HepG2 (cell line): Measurements from ENCODE around the gene AARS2. TPM values are rescaled to one million over a fixed set of nuclear protein-coding genes. Genes with fewer than 3 reads are reported as not detected.

Source experiments
- CEBPG ChIP-seq: IDR thresholded peaks from 2 replicates; pipeline ENCODE4 v1.6.1; 2016
- NR1H2 ChIP-seq: sonication (generic); formaldehyde crosslinking; IDR thresholded peaks from 2 replicates; pipeline ENCODE4 v1.8.1; 2022; ENCODE audit warnings: low read depth, missing genetic modification reagents, borderline replicate concordance
- PHF8 ChIP-seq: sonication (generic); formaldehyde crosslinking; IDR thresholded peaks from 2 replicates; pipeline ENCODE4 v1.5.0; 2020; ENCODE audit warnings: missing genetic modification reagents
- SMARCC2 ChIP-seq: fragments of 450-650 bp; IDR thresholded peaks from 2 replicates; pipeline ENCODE4 v1.6.1; 2017; ENCODE audit warnings: antibody characterized with exemption, mild to moderate bottlenecking
- ZBTB3 ChIP-seq: sonication (generic); formaldehyde crosslinking; IDR thresholded peaks from 2 replicates; pipeline ENCODE4 v1.4.0; 2020; ENCODE audit warnings: low read depth, mild to moderate bottlenecking, moderate library complexity, missing genetic modification reagents, borderline replicate concordance
- ZNF761 ChIP-seq: sonication (generic); formaldehyde crosslinking; conservative IDR thresholded peaks from 2 replicates; pipeline ENCODE4 v1.4.0; 2020; ENCODE audit warnings: mild to moderate bottlenecking, missing genetic modification reagents
- polyA plus RNA-seq, 8 experiments: library from polyadenylated mRNA; depleted of rRNA in 3 of 8; stranded (reverse) in 7 of 8; unstranded in 1 of 8; fragments of >200 nt; fragmentation: Illumina TruSeq in 4 of 8; extraction: Trizol in 4 of 8; gene quantifications; 2 replicates each; pipeline versions ENCODE4 v1.2.1 to v1.2.3, GENCODE V29; 2011 to 2016; ENCODE audit warnings: low read depth in 4 of 8, missing spikeins in 1 of 8, mixed read lengths in 1 of 8; ENCODE audit not compliant: insufficient read depth in 1 of 8
- total RNA-seq, 5 experiments: library from RNA; depleted of rRNA; stranded (reverse); fragments of >200 nt; fragmentation: Illumina TruSeq; extraction: Trizol; gene quantifications; 2 replicates each; pipeline ENCODE4 v1.2.3, GENCODE V29; 2016; ENCODE audit warnings: low read depth in 1 of 5
- TF ChIP-seq, protein P1 (sequence below): sonication (generic); formaldehyde crosslinking; IDR thresholded peaks from 2 replicates; pipeline ENCODE4 v1.8.0; 2022; ENCODE audit warnings: missing genetic modification reagents, mild to moderate bottlenecking, borderline replicate concordance
- TF ChIP-seq, protein P2 (sequence below): sonication (generic); formaldehyde crosslinking; IDR thresholded peaks from 2 replicates; pipeline ENCODE4 v1.4.0; 2020; ENCODE audit warnings: low read depth, missing genetic modification reagents
- TF ChIP-seq, protein P3 (sequence below): sonication (generic); formaldehyde crosslinking; IDR thresholded peaks from 2 replicates; pipeline ENCODE4 v1.9.0; 2022; ENCODE audit warnings: low read depth, missing genetic modification reagents
- TF ChIP-seq, protein P4 (sequence below): sonication (generic); formaldehyde crosslinking; IDR thresholded peaks from 2 replicates; pipeline ENCODE4 v1.5.1; 2020; ENCODE audit warnings: missing genetic modification reagents, mild to moderate bottlenecking, borderline replicate concordance
- TF ChIP-seq, protein P5 (sequence below): sonication (generic); formaldehyde crosslinking; IDR thresholded peaks from 2 replicates; pipeline ENCODE4 v1.4.0; 2020; ENCODE audit warnings: missing genetic modification reagents, borderline replicate concordance

Gene AARS2
- total and polyA plus RNA-seq, 2 of the 13 experiments (the other 11 are each of a cell fraction or from before 2014, with no cell fraction given), result 7.5 to 24.1 TPM

DNA sequence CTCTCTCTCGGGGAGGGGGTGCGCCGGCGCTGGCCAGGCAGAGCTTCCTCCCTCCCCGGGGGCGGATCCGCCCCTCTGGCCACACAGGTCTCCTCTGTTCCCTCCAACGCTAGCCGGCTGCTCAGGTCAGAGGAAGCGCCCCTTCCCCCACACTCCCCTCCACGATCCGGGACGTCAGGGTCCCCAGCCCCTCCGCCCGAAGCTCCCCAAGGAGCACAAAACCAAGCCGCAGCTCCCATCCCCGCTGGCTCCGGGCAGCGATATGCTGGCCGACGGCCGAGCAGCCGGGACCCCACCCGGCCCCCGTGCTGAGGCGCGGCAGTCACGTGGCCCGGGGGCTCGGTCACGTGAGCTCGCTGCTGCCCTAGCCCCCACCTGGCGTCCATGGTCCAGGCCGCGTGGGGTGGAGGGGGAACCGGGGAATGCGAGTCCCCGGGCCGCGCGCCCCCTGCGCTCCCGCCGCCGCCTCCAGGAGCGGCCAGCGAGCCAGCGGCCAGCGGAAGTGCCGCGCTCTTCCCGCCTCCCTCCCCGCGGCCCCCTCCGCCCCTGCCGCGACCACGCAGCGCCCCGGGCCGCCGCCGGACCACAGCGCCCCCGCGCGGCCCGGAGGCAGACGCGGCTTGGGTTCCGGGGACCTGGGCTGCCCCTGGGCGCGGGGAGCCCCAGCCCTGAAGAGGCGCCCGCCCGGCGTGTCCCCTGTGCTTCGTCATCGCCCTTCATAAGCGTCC, 56.0 kb downstream of the AARS2 start, which contains the start of gene SLC35B2 (continued):
- TF ChIP-seq PHF8, result peak; percentile 93
- 0 out of 2 replicates have a peak, but pooled peaks have one; percentile 1 for TF ChIP-seq CEBPG (CRISPR knock-in tag)
- TF ChIP-seq, protein P1, sequence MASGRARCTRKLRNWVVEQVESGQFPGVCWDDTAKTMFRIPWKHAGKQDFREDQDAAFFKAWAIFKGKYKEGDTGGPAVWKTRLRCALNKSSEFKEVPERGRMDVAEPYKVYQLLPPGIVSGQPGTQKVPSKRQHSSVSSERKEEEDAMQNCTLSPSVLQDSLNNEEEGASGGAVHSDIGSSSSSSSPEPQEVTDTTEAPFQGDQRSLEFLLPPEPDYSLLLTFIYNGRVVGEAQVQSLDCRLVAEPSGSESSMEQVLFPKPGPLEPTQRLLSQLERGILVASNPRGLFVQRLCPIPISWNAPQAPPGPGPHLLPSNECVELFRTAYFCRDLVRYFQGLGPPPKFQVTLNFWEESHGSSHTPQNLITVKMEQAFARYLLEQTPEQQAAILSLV (CRISPR knock-in tag), result peak; percentile 92; the same call in 1 of the 2 replicates
- TF ChIP-seq ZNF761 (CRISPR knock-in tag), result 0 out of 2 replicates have a peak, but pooled peaks have one; percentile 67
- TF ChIP-seq, protein P2, sequence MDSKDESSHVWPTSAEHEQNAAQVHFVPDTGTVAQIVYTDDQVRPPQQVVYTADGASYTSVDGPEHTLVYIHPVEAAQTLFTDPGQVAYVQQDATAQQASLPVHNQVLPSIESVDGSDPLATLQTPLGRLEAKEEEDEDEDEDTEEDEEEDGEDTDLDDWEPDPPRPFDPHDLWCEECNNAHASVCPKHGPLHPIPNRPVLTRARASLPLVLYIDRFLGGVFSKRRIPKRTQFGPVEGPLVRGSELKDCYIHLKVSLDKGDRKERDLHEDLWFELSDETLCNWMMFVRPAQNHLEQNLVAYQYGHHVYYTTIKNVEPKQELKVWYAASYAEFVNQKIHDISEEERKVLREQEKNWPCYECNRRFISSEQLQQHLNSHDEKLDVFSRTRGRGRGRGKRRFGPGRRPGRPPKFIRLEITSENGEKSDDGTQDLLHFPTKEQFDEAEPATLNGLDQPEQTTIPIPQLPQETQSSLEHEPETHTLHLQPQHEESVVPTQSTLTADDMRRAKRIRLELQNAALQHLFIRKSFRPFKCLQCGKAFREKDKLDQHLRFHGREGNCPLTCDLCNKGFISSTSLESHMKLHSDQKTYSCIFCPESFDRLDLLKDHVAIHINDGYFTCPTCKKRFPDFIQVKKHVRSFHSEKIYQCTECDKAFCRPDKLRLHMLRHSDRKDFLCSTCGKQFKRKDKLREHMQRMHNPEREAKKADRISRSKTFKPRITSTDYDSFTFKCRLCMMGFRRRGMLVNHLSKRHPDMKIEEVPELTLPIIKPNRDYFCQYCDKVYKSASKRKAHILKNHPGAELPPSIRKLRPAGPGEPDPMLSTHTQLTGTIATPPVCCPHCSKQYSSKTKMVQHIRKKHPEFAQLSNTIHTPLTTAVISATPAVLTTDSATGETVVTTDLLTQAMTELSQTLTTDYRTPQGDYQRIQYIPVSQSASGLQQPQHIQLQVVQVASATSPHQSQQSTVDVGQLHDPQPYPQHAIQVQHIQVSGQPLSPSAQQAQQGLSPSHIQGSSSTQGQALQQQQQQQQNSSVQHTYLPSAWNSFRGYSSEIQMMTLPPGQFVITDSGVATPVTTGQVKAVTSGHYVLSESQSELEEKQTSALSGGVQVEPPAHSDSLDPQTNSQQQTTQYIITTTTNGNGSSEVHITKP (CRISPR knock-in tag), result no peak; the same call in none of the 2 replicates
- TF ChIP-seq, protein P3, sequence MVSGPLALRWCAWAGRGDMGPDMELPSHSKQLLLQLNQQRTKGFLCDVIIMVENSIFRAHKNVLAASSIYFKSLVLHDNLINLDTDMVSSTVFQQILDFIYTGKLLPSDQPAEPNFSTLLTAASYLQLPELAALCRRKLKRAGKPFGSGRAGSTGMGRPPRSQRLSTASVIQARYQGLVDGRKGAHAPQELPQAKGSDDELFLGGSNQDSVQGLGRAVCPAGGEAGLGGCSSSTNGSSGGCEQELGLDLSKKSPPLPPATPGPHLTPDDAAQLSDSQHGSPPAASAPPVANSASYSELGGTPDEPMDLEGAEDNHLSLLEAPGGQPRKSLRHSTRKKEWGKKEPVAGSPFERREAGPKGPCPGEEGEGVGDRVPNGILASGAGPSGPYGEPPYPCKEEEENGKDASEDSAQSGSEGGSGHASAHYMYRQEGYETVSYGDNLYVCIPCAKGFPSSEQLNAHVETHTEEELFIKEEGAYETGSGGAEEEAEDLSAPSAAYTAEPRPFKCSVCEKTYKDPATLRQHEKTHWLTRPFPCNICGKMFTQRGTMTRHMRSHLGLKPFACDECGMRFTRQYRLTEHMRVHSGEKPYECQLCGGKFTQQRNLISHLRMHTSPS, result no peak
- TF ChIP-seq SMARCC2, result no peak
- no peak for TF ChIP-seq ZBTB3 (CRISPR knock-in tag)
- TF ChIP-seq, protein P4, sequence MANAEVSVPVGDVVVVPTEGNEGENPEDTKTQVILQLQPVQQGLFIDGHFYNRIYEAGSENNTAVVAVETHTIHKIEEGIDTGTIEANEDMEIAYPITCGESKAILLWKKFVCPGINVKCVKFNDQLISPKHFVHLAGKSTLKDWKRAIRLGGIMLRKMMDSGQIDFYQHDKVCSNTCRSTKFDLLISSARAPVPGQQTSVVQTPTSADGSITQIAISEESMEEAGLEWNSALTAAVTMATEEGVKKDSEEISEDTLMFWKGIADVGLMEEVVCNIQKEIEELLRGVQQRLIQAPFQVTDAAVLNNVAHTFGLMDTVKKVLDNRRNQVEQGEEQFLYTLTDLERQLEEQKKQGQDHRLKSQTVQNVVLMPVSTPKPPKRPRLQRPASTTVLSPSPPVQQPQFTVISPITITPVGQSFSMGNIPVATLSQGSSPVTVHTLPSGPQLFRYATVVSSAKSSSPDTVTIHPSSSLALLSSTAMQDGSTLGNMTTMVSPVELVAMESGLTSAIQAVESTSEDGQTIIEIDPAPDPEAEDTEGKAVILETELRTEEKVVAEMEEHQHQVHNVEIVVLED (CRISPR knock-in tag), result 0 out of 2 replicates have a peak, but pooled peaks have one; percentile 37
- no peak for TF ChIP-seq NR1H2
- TF ChIP-seq, protein P5, sequence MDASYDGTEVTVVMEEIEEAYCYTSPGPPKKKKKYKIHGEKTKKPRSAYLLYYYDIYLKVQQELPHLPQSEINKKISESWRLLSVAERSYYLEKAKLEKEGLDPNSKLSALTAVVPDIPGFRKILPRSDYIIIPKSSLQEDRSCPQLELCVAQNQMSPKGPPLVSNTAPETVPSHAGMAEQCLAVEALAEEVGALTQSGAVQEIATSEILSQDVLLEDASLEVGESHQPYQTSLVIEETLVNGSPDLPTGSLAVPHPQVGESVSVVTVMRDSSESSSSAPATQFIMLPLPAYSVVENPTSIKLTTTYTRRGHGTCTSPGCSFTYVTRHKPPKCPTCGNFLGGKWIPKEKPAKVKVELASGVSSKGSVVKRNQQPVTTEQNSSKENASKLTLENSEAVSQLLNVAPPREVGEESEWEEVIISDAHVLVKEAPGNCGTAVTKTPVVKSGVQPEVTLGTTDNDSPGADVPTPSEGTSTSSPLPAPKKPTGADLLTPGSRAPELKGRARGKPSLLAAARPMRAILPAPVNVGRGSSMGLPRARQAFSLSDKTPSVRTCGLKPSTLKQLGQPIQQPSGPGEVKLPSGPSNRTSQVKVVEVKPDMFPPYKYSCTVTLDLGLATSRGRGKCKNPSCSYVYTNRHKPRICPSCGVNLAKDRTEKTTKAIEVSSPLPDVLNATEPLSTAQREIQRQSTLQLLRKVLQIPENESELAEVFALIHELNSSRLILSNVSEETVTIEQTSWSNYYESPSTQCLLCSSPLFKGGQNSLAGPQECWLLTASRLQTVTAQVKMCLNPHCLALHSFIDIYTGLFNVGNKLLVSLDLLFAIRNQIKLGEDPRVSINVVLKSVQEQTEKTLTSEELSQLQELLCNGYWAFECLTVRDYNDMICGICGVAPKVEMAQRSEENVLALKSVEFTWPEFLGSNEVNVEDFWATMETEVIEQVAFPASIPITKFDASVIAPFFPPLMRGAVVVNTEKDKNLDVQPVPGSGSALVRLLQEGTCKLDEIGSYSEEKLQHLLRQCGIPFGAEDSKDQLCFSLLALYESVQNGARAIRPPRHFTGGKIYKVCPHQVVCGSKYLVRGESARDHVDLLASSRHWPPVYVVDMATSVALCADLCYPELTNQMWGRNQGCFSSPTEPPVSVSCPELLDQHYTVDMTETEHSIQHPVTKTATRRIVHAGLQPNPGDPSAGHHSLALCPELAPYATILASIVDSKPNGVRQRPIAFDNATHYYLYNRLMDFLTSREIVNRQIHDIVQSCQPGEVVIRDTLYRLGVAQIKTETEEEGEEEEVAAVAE (CRISPR knock-in tag), result peak; percentile 34; the same call in 1 of the 2 replicates
